BLaER1 (cell line): ENCODE data around the gene CDY1.
"Not testable (repeated sequence)": the region's sequence is repeated elsewhere in the genome, so short reads cannot be mapped to it uniquely, and the experiment has no call there.

Source experiments
- H3K27ac ChIP-seq: shearing (Covaris generic); formaldehyde crosslinking; 2 replicates; pipeline ENCODE4 v1.8.1; 2022
- H3K27me3 ChIP-seq: shearing (Covaris generic); formaldehyde crosslinking; 2 replicates; pipeline ENCODE4 v1.8.1; 2022
- H3K36me3 ChIP-seq: shearing (Covaris generic); formaldehyde crosslinking; 2 replicates; pipeline ENCODE4 v1.8.1; 2022
- H3K4me1 ChIP-seq: shearing (Covaris generic); formaldehyde crosslinking; 2 replicates; pipeline ENCODE4 v1.8.1; 2022
- H3K4me2 ChIP-seq: shearing (Covaris generic); formaldehyde crosslinking; 2 replicates; pipeline ENCODE4 v1.8.1; 2022
- H3K4me3 ChIP-seq: shearing (Covaris generic); formaldehyde crosslinking; 2 replicates; pipeline ENCODE4 v1.8.1; 2022
- H3K9ac ChIP-seq: shearing (Covaris generic); formaldehyde crosslinking; 2 replicates; pipeline ENCODE4 v1.8.1; 2022
- H3K9me3 ChIP-seq: shearing (Covaris generic); formaldehyde crosslinking; 2 replicates; pipeline ENCODE4 v1.8.1; 2022
- H4K20me1 ChIP-seq: shearing (Covaris generic); formaldehyde crosslinking; 2 replicates; pipeline ENCODE4 v1.8.1; 2022

The CDY1 gene, protein sequence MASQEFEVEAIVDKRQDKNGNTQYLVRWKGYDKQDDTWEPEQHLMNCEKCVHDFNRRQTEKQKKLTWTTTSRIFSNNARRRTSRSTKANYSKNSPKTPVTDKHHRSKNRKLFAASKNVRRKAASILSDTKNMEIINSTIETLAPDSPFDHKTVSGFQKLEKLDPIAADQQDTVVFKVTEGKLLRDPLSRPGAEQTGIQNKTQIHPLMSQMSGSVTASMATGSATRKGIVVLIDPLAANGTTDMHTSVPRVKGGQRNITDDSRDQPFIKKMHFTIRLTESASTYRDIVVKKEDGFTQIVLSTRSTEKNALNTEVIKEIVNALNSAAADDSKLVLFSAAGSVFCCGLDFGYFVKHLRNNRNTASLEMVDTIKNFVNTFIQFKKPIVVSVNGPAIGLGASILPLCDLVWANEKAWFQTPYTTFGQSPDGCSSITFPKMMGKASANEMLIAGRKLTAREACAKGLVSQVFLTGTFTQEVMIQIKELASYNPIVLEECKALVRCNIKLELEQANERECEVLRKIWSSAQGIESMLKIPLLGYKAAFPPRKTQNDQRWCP

DNA sequence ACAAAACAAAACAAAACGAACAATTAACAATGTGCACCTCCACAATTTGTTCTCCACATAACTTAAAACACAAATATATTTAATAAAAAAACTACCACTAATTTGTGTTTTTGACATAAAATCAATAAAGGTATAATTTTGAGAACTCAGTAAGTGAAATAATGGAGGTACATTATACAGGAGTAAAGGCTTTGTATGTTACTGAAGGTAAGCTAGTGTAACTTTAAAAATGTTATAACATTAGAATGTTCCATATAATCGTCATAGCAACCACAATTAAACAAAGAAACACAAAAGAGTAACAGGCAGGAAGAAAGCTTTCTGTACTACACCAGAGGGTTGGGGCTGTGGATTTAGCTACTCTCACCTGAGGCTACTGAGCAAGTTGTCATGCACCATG, at the start of gene CDY1:
TSS of gene CDY1 (plus strand) at position 301 of the 400 bp plus-strand sequence. CDS start 326 bp downstream, outside the sequence.
- H4K20me1 ChIP-seq, H3K4me3 ChIP-seq, H3K4me1 ChIP-seq, H3K9ac ChIP-seq, H3K36me3 ChIP-seq, H3K27ac ChIP-seq, H3K9me3 ChIP-seq, H3K27me3 ChIP-seq, H3K4me2 ChIP-seq: not testable (repeated sequence)

DNA sequence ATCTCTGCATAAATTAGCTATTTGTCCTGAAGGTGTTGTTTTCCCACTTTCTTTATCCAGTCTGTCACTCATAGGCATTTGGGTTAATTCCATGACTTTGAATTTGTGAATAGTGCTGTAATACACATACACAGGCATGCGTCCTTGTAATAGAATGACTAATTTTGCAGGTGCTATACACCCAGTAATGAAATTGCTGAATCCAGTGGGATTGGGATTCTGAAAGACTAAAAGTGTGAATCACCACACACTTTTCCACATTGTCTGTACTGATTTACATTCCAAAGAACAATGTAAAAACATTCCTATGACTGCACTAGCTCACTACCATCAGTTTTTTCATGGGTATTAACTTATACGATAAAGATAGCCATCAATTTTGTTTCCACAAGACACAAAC, 28.6 kb upstream of the CDY1 start:
- not testable (repeated sequence) for H3K36me3 ChIP-seq, H3K27ac ChIP-seq, H3K9ac ChIP-seq, H3K4me1 ChIP-seq, H3K27me3 ChIP-seq, H3K9me3 ChIP-seq, H4K20me1 ChIP-seq, H3K4me2 ChIP-seq, H3K4me3 ChIP-seq

DNA sequence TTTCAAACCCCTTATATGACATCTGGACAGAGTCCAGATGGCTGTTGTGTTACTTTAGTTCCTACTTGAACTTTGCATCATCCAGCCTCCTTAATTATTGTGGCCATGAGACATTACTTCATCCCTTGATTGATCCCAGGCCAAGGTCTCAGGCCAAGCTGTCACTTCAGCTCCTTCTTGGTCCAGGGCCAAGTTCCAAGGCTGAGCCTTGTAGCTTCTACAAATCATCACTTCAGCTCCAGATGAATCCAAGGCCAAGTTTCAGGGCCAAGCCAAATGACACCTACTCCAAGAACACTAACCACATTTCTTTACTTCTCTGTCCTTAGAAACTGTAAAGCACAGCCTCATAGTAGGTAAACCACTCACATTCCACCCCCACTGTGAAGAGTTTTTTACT, 1.7 kb upstream of the CDY1 start:
- not testable (repeated sequence) for H3K4me2 ChIP-seq, H3K4me1 ChIP-seq, H3K9ac ChIP-seq

DNA sequence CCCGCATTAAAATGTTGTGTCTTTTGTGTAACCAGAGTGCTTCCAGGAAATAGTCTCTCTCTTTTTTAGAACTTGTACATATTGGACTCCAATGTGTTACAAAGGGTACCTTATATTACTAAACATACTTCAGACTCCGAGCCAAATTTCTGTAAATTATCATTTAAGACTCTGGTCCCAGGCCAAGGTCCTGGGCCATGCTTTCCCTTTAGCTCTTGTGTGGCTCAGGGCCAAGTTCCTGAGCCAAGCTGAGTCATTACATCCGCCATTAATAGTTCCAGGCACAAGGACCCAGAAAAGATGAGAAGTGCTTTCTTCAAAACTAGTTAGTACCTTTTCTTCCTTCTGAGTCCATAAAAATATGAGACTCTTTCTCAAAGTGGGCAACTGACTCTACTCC, 4.6 kb downstream of the CDY1 start:
- not testable (repeated sequence) for H3K4me3 ChIP-seq, H4K20me1 ChIP-seq, H3K9ac ChIP-seq, H3K9me3 ChIP-seq, H3K4me1 ChIP-seq, H3K27ac ChIP-seq, H3K27me3 ChIP-seq, H3K36me3 ChIP-seq, H3K4me2 ChIP-seq

More for the DNA sequence above, 1.7 kb upstream of the CDY1 start:
- not testable (repeated sequence) for H3K4me3 ChIP-seq, H4K20me1 ChIP-seq, H3K27me3 ChIP-seq, H3K36me3 ChIP-seq, H3K27ac ChIP-seq, H3K9me3 ChIP-seq

DNA sequence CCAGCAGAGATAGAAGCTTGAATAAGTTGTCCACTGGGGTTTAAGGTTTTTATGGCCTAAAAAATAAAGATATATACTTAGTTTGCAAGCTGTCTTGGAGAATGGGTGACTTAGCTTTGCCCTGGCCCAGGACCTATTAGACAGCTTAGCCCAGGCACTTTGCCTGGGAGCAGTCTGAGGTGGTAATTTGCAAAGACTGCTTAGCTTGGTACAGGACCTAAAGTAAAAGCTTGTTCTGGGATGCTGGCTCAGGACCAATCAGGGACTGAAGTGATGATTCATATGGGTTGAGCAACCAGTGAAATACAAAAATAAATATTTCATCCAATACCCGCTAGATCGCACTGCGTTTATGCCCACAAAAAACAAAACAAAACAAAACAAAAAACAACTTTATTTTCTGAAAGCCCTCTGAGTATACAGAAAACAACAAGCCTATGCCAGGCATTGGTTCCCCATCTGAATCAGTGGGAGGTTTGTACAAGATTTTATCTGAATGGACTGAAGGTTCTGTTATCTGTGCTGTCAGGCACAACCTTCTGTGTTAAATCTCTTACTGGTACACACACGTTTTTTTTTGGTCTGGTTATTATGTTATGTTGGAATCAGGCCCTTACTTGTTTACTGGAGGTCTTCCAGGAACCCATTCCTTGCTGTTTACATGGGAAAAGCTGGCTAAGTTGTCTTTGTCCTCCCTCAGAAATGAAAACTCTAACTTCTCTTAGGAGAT, 8.6 kb downstream of the CDY1 start:
- not testable (repeated sequence) for H3K27me3 ChIP-seq, H3K36me3 ChIP-seq, H3K4me3 ChIP-seq, H4K20me1 ChIP-seq, H3K4me1 ChIP-seq, H3K4me2 ChIP-seq, H3K9ac ChIP-seq, H3K27ac ChIP-seq, H3K9me3 ChIP-seq

DNA sequence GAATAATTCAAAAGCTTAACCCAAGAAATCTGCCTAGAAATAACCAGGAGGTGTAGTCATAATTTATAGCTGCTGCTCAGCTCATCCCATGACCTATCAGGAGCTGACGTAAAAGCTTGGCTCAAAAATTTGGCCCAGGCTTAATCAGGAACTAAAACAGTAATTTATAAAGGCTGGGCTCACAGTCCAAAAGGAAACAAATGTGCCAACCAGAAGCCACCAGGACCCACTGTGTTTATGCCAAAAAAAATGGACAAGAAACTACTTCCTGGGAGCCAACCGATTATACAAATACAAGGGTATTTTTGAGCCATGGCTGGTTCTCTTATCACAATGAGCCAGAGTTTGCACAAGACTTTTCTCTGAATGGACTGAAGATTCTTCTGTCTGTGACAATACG, 17.9 kb downstream of the CDY1 start:
- H3K9ac ChIP-seq, H3K4me1 ChIP-seq, H3K9me3 ChIP-seq, H3K36me3 ChIP-seq, H3K4me3 ChIP-seq, H3K4me2 ChIP-seq, H3K27me3 ChIP-seq, H4K20me1 ChIP-seq, H3K27ac ChIP-seq: not testable (repeated sequence)

DNA sequence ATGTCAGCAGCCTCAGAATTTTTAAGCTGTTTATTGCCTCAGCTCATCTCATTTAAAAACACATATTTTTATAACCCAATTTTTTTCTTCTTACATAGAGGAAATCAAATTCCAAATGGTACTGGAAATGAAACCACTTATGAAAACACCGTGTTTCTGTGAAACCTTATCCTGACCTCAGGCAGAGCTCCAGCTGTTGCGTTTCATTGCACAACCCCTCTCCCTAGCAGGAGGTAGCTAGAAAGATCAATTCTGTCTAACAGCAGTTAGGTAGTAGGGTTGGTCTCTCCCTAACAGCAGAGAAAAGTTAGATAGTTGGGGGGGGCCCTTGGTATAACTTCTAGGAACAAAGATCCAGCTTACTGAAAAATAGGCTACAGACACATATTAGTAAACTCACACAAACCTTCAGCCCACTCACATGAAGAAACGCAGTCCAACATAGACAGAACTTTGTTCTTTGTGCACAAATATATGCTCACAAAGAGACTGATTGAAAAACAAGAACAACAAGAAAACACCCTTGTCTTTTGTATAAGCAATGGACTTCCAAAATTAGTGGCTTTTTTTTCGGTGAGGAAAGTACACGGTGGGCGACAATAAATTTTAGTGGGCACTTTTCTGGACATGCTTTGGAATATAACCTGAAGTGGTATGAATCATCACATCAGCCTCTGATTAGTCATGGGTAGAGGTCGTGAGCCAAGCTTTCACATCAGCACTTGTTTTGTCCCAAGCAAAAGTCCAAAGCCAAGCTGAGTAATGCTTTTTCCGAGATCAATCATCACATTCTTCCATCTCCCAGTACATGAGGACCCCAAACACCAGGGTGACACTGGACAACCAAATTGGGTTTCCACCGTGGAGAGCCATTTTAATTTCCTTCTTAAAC, 21.4 kb downstream of the CDY1 start:
- H3K36me3 ChIP-seq, H3K9ac ChIP-seq, H3K4me2 ChIP-seq, H3K4me3 ChIP-seq, H3K4me1 ChIP-seq, H4K20me1 ChIP-seq, H3K27ac ChIP-seq, H3K27me3 ChIP-seq, H3K9me3 ChIP-seq: not testable (repeated sequence)
